Measurements from ENCODE around the gene SLC6A7. TPM values are rescaled to one million over a fixed set of nuclear protein-coding genes. Genes with fewer than 3 reads are reported as not detected.

The SLC6A7 gene
- total RNA-seq, 4 donors from 2014 or later: not detected

DNA sequence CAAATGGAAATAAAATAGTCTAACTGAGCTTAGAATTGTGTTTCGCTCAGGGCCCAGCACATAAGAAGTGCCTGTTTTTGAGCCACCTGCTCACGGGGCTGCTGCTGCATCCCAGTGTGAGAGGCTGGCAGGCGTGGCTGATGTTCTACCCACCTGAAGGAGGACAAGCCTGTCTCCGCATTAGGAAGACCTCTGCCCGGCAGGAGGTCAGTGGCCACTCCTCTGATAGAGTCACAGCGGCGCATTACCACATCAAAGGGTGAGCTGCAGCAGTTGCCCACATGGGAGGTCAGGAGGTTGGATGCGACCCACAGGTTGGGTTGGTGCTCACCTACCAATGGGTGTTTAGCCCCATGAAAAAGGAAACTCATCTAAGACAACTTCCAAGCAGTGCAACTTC, 3.7 kb upstream of the SLC6A7 start:
- Histone ChIP-seq H3K9me3 (no peaks in the 10 kb centered on the region), H3K27me3 (peaks cover 0 to 31% (median 17%) of the 10 kb centered on the region in 4 donors), H3K4me1 (peaks cover 8 to 24% (median 20%) of the 10 kb centered on the region in 4 donors), H3K4me3 (no peak overlapping the region), H3K36me3 (no peaks in the 10 kb centered on the region), H3K27ac (replicated peaks in 1 of 4) (no peak overlapping the region)
- no peak for TF ChIP-seq EP300 (IDR thresholded peaks at IDR 0.05)
- intact Hi-C loops (cut with DNase I): no loop called here
- 100% methylated on average over 3 of the region's 8 CpGs for WGBS
- DNase-seq (ENCODE audit: extremely low spot score): no peak

DNA sequence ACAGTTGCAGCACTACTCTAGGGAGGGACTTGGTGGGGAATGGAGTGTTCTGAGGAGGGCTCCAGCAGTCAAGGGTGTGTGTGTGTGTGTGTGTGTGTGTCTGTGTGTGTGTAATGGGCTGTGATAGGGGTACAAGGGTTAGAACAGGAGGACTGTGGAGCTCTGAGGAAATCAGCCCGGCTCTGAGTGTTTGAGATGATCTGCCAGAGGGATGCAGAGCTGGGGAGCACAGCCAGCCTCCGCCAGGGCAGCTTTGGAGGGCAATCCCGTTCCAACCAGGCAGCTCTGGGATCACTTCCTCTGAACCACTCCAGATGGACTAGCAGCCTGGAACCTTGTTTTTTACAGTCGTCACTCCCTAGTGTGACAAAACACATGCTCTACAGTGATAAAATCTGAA, 3.0 kb upstream of the SLC6A7 start:
- no peak for DNase-seq (ENCODE audit: extremely low spot score)
- H3K36me3 ChIP-seq: no peaks in the 10 kb centered on the region
- TF ChIP-seq, protein P1, sequence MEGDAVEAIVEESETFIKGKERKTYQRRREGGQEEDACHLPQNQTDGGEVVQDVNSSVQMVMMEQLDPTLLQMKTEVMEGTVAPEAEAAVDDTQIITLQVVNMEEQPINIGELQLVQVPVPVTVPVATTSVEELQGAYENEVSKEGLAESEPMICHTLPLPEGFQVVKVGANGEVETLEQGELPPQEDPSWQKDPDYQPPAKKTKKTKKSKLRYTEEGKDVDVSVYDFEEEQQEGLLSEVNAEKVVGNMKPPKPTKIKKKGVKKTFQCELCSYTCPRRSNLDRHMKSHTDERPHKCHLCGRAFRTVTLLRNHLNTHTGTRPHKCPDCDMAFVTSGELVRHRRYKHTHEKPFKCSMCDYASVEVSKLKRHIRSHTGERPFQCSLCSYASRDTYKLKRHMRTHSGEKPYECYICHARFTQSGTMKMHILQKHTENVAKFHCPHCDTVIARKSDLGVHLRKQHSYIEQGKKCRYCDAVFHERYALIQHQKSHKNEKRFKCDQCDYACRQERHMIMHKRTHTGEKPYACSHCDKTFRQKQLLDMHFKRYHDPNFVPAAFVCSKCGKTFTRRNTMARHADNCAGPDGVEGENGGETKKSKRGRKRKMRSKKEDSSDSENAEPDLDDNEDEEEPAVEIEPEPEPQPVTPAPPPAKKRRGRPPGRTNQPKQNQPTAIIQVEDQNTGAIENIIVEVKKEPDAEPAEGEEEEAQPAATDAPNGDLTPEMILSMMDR (IDR thresholded peaks at IDR 0.05): no peak
- 57% methylated on average over 4 of the region's 4 CpGs for WGBS
- no peaks in the 10 kb centered on the region for H3K9me3 ChIP-seq
- H3K27ac ChIP-seq (replicated peaks in 1 of 4): no peak overlapping the region
- H3K4me1 ChIP-seq: peaks cover 5 to 16% (median 12%) of the 10 kb centered on the region in 4 donors
- intact Hi-C loops (cut with DNase I): no loop called here
- H3K4me3 ChIP-seq: no peak overlapping the region
- H3K27me3 ChIP-seq: peaks cover 0 to 32% (median 17%) of the 10 kb centered on the region in 4 donors

DNA sequence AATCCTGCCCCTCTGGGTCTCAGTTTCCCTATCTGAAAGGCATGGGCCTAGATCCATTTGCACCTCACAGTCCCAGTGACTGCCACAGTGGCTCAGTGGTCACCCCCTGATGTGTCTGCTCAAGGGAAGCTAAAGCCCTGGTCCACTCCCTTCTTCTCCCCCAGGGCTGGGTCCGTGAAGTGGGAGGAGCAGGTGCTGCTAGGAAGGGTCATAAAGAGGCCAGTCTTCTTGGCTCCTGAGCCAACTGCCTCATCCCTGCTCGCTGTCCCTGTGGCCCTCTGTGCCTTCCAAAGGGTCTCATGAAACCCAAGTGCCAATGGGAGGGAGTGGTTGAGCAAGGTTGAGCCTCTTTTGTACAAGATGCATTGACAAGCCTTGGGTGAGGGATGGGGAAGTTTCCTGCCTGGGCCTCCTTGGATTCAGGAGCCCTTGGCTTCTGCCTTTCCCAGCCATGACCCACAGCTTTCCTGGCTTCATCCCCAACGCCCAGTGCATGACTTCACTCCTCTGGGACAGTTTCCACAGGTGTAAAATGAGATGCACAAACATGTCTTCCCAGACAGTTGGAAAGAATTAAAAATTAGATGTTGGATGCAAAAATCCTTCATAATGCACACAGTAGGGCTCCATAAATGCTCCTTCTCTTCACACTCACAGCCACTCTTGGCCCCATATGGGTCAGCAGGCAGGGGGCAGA, 1.6 kb upstream of the SLC6A7 start:
- WGBS: 74% methylated on average over 3 of the region's 3 CpGs
- H3K36me3 ChIP-seq: no peaks in the 10 kb centered on the region
- intact Hi-C loops (cut with DNase I): no loop called here
- TF ChIP-seq POLR2A (IDR thresholded peaks at IDR 0.05; ENCODE audit: low read depth) (no peak), POLR2AphosphoS5 (IDR thresholded peaks at IDR 0.05) (no peak), EP300 (IDR thresholded peaks at IDR 0.05) (no peak)
- TF ChIP-seq, protein P1 (IDR thresholded peaks at IDR 0.05): no peak
- no peak for DNase-seq (ENCODE audit: extremely low spot score)
- no peak overlapping the region for H3K27ac ChIP-seq (replicated peaks in 1 of 4)
- no peaks in the 10 kb centered on the region for H3K9me3 ChIP-seq
- H3K4me1 ChIP-seq: peaks cover 5 to 11% (median 8%) of the 10 kb centered on the region in 4 donors
- H3K27me3 ChIP-seq: peaks cover 0 to 44% (median 17%) of the 10 kb centered on the region in 4 donors
- H3K4me3 ChIP-seq: no peak overlapping the region

DNA sequence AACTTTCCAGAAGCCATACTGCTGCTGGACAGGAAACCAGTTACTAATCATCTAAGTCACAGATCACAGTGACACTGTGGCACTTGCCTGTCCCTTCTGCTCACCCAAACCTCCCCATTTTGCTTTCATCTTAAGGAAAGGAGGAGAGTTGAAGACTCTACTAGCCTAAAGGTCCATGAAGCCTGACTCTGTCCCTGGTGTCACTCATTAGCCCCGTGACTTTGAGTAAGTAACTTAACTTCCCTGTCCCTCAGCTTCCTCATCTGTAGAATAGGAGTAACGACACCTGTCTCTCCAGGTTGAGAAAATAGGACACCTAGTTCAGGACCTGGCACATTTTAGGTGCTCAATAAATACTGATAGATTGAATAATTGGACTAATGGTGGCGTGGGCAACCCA, 536 bp upstream of the SLC6A7 start:
- Histone ChIP-seq H3K9me3 (no peaks in the 10 kb centered on the region), H3K27me3 (peaks cover 0 to 44% (median 17%) of the 10 kb centered on the region in 4 donors), H3K36me3 (no peaks in the 10 kb centered on the region), H3K4me1 (peaks cover 5 to 11% (median 8%) of the 10 kb centered on the region in 4 donors), H3K27ac (replicated peaks in 1 of 4) (no peak overlapping the region), H3K4me3 (no peak overlapping the region)
- TF ChIP-seq EP300 (IDR thresholded peaks at IDR 0.05): no peak
- TF ChIP-seq, protein P1 (IDR thresholded peaks at IDR 0.05): no peak
- no peak for TF ChIP-seq POLR2AphosphoS5 (IDR thresholded peaks at IDR 0.05)
- TF ChIP-seq POLR2A (IDR thresholded peaks at IDR 0.05; ENCODE audit: low read depth): no peak
- intact Hi-C loops (cut with DNase I): no loop called here
- no peak for DNase-seq (ENCODE audit: extremely low spot score)
- WGBS: 96% methylated on average over 3 of the region's 3 CpGs

DNA sequence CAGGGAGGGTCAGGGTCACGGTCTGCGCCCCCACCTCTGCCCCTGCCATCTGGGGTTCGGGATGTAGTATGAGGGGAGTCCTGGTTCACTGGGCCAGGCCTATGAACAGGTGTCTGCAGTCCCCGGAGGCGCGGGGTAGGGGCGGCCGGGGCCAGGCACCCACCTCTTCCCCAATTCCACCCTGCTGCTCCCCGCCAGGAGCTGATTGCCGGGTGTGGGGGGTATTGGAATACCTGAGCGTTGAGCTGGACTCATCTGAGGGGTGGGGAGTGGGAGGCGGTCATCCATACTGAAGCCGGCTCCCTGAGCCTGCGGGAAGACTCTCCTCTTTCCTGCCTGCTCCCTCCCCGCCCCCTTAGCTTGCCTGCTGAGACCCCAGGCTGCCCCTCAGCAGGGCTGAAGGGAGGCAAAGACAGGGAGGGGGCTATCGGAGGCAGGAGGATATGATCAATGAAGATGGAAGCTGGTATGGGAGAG, 679 bp downstream of the SLC6A7 start:
- 56% methylated on average over 13 of the region's 16 CpGs for WGBS
- H3K9me3 ChIP-seq: no peaks in the 10 kb centered on the region
- H3K4me1 ChIP-seq: peaks cover 5 to 11% (median 8%) of the 10 kb centered on the region in 4 donors
- H3K27me3 ChIP-seq: peaks cover 0 to 44% (median 17%) of the 10 kb centered on the region in 4 donors
- no peaks in the 10 kb centered on the region for H3K36me3 ChIP-seq
- TF ChIP-seq EP300 (IDR thresholded peaks at IDR 0.05) (no peak), POLR2AphosphoS5 (IDR thresholded peaks at IDR 0.05) (no peak), POLR2A (IDR thresholded peaks at IDR 0.05; ENCODE audit: low read depth) (no peak)
- TF ChIP-seq, protein P1 (IDR thresholded peaks at IDR 0.05): no peak
- DNase-seq (ENCODE audit: extremely low spot score): no peak
- H3K27ac ChIP-seq (replicated peaks in 1 of 4): no peak overlapping the region
- no peak overlapping the region for H3K4me3 ChIP-seq
- intact Hi-C loops (cut with DNase I): no loop called here
